Spinal cord (tissue), 10 donors: ENCODE data around the gene PIP4K2C. TPM values are rescaled to one million over a fixed set of nuclear protein-coding genes. Genes with fewer than 3 reads are reported as not detected.
"Not testable (repeated sequence)": the region's sequence is repeated elsewhere in the genome, so short reads cannot be mapped to it uniquely, and the experiment has no call there.

ENCODE experiments used
- DNase-seq, 6 donors: peaks; one replicate each; pipeline versions ENCODE4 v3.0.0 to v3.0.0-alpha.2; 2013 to 2015; ENCODE audit warnings: low spot score in 6 of 6, low read depth in 4 of 6
- H3K27ac ChIP-seq: one replicate; pipeline ENCODE4 v1.5.1; 2013; ENCODE audit warnings: low read depth, low read length, control low read depth
- H3K27me3 ChIP-seq: one replicate; pipeline ENCODE4 v1.6.1; 2013; ENCODE audit warnings: low read length; ENCODE audit not compliant: control insufficient read depth, insufficient read depth
- H3K36me3 ChIP-seq: one replicate; pipeline ENCODE4 v1.6.1; 2013; ENCODE audit warnings: low read length; ENCODE audit not compliant: control insufficient read depth, insufficient read depth
- H3K4me1 ChIP-seq: one replicate; pipeline ENCODE4 v1.6.1; 2013; ENCODE audit warnings: low read length; ENCODE audit not compliant: control insufficient read depth, insufficient read depth
- H3K4me3 ChIP-seq: one replicate; pipeline ENCODE4 v1.5.1; 2013; ENCODE audit warnings: low read depth, low read length, control low read depth
- H3K9me3 ChIP-seq: one replicate; pipeline ENCODE4 v1.6.1; 2013; ENCODE audit warnings: low read length; ENCODE audit not compliant: control insufficient read depth, insufficient read depth
- WGBS: methylation state at CpG from one replicate; pipeline ENCODE4 v1.1.5; 2013; ENCODE audit warnings: missing lambda C conversion rate; ENCODE audit not compliant: insufficient coverage; 5-methylcytosine and 5-hydroxymethylcytosine counted together
- polyA plus RNA-seq, 2 donors: library from polyadenylated mRNA; unstranded; fragments of 120-200 nt; gene quantifications; one replicate each; pipeline ENCODE4 v1.2.1, GENCODE V29; 2013; ENCODE audit not compliant: insufficient read length in 2 of 2
- total RNA-seq, 2 donors: library from RNA; depleted of rRNA in 1 of 2; stranded (reverse); fragments of 120-200 nt in 1 of 2; fragments of >200 nt in 1 of 2; gene quantifications; one replicate each; pipeline versions ENCODE4 v1.2.3 to v1.2.4, GENCODE V29; 2013 to 2014
- donor health status: healthy.

PIP4K2C gene
- total and polyA plus RNA-seq, 4 donors, result 12.5 to 20.7 (median 19.4) TPM

DNA sequence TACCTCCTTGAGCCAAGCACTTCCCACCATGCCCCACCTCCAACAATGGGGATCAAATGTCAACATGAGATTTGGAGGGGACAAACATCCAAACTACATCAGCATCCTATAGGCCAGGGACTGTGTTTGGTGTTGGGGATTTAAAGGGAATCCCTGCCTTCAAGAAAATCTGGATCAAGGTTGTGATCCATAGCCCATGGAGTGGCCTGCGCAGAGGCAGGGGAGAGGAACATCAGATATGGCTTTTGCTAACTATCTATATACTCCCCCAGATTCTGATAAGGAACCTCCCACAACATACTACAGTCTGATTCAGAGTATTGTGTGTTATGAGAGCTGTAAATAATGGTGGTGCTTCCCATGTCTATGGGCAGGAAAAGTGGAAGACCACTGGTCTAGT is 36.1 kb upstream of the PIP4K2C start:
- Histone ChIP-seq H3K36me3 (peaks cover 9% of the 10 kb centered on the region), H3K4me1 (peaks cover 32% of the 10 kb centered on the region), H3K27ac (no peak overlapping the region), H3K4me3 (no peak overlapping the region), H3K9me3 (no peaks in the 10 kb centered on the region), H3K27me3 (peaks cover 3% of the 10 kb centered on the region)
- no CpG with 5 or more reads among the region's 1 CpG for WGBS
- DNase-seq, result no peak

DNA sequence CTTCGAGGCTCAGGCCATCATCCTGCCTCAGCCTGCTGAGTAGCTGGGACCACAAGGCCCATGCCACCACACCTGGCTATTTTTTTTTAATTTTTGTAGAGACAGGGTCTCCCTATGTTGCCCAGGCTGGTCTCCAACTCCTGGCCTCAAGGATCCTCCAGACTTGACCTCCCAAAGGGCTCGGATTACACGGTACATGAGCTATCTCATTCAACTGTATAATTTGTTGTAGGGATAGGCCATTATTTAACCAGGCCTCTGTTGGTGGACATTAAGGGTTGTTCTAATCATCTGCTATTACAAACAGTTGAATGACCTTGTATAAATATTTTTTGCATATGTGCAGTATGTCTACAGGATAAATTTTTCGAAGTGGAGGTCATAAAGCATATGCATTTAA is 32.1 kb upstream of the PIP4K2C start:
- Histone ChIP-seq H3K36me3 (peaks cover 13% of the 10 kb centered on the region), H3K27me3 (no peaks in the 10 kb centered on the region), H3K4me1 (peaks cover 3% of the 10 kb centered on the region), H3K4me3 (no peak overlapping the region), H3K9me3 (no peaks in the 10 kb centered on the region), H3K27ac (no peak overlapping the region)
- DNase-seq, result no peak
- 100% methylated on average over 1 of the region's 4 CpGs for WGBS

DNA sequence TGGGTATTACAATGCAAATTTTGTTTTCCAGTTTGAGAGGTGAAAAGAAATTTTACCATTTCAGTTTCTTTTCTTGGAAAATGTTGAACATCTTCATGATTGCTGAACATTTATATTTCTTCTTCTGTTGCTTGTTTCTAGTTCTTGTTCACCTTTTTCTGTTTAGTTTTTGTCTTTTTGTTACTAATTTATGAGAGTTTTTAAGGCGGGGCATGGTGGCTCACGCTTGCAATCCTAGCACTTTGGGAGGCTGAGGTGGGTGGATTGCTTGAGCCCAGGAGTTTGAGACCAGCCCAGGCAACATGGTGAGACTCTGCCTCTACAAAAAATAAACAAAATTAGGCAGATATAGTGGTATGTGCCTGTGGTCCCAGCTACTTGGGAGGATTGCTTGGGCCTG is 30.5 kb upstream of the PIP4K2C start:
- Histone ChIP-seq H3K4me1 (peaks cover 3% of the 10 kb centered on the region), H3K4me3 (no peak overlapping the region), H3K27ac (no peak overlapping the region), H3K36me3 (peaks cover 30% of the 10 kb centered on the region), H3K27me3 (no peaks in the 10 kb centered on the region), H3K9me3 (no peaks in the 10 kb centered on the region)
- 100% methylated on average over 2 of the region's 2 CpGs for WGBS
- no peak for DNase-seq

DNA sequence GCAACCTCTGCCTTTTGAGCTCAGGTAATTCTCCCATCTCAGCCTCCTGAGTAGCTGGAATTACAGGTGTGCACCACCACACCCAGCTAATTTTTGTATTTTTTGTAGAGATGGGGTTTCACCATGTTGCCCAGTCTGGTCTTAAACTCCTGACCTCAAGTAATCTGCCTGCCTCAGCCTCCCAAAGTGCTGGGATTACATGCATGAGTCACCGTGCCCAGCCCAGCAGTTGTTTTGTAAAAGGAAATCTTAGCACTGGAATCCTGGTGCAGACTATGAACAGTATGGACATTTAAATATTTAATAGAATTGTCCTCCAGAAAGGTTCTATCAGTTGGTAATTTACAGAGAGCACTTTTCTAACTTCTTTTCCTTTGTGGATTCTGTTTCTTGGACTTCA is 29.9 kb upstream of the PIP4K2C start:
- not testable (repeated sequence) for DNase-seq, H3K4me3 ChIP-seq, H3K4me1 ChIP-seq, H3K27ac ChIP-seq, H3K9me3 ChIP-seq, H3K27me3 ChIP-seq
- peaks cover 35% of the 10 kb centered on the region for H3K36me3 ChIP-seq
- WGBS, result no CpG with 5 or more reads among the region's 1 CpG

DNA sequence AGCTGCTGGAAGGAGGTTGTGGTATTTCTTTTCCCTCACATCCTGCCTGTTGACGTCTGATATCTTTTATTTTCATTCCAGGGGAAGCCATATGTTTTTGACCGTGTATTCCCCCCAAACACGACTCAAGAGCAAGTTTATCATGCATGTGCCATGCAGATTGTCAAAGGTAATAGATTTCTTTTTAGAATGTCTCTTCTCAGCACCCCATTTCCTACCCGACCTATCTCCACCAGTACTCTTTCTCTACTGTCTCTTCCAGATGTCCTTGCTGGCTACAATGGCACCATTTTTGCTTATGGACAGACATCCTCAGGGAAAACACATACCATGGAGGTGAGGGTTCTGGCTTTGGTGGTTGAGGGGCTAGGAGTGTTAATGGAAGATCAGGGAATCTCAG is 27.6 kb upstream of the PIP4K2C start:
- no peak for DNase-seq
- no CpG with 5 or more reads among the region's 4 CpGs for WGBS
- Histone ChIP-seq H3K27ac (no peak overlapping the region), H3K36me3 (peaks cover 46% of the 10 kb centered on the region), H3K4me1 (peaks cover 3% of the 10 kb centered on the region), H3K4me3 (no peak overlapping the region), H3K9me3 (no peaks in the 10 kb centered on the region), H3K27me3 (no peaks in the 10 kb centered on the region)

DNA sequence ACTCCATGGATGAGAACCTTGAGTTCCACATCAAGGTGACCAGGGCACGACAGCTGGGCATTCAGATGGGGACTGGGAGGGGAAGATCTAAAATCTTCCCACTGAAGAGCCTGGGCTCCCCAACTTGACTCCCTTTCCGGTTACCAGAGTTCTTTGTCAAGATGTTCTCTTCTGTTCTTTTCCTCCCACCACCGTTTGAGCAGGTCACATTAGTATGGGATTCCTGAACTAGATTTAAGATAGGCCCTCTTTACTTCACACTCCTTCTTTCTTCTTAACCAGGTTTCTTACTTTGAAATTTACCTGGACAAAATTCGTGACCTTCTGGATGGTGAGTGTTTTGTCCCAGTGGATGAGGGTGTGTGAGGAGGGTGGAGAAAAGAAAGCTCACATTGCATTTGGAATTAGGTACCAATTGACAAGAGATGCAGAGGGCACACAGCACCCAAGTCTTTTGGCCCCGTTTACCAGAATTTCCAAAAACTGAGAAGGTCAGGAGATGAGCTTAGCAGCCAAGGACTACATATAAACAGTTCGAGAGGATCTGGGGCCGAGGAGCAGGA is 26.7 kb upstream of the PIP4K2C start:
- Histone ChIP-seq H3K4me3 (no peak overlapping the region), H3K4me1 (no peaks in the 10 kb centered on the region), H3K9me3 (no peaks in the 10 kb centered on the region), H3K36me3 (peaks cover 49% of the 10 kb centered on the region), H3K27me3 (no peaks in the 10 kb centered on the region), H3K27ac (no peak overlapping the region)
- no peak for DNase-seq
- 96% methylated on average over 6 of the region's 7 CpGs for WGBS

DNA sequence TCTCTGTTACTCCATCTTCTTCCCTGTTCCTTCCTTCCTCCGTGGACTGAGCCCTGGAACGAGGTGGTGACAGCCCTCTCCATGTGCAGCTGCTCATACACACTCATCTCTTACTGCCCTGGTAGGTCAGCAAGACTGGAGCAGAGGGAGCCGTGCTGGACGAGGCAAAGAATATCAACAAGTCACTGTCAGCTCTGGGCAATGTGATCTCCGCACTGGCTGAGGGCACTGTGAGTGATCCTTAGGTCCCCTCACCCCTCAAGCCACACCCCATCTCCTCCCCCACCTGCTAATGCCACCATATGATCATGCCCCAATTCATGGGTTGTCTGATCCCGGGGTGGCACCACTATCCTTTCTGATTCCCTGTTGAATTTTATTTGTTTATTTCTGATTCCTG is 22.2 kb upstream of the PIP4K2C start:
- H3K9me3 ChIP-seq, result no peaks in the 10 kb centered on the region
- 95% methylated on average over 5 of the region's 6 CpGs for WGBS
- no peaks in the 10 kb centered on the region for H3K27me3 ChIP-seq
- DNase-seq, result no peak
- H3K36me3 ChIP-seq, result peaks cover 90% of the 10 kb centered on the region
- H3K4me1 ChIP-seq, result no peaks in the 10 kb centered on the region
- H3K4me3 ChIP-seq, result no peak overlapping the region
- no peak overlapping the region for H3K27ac ChIP-seq

DNA sequence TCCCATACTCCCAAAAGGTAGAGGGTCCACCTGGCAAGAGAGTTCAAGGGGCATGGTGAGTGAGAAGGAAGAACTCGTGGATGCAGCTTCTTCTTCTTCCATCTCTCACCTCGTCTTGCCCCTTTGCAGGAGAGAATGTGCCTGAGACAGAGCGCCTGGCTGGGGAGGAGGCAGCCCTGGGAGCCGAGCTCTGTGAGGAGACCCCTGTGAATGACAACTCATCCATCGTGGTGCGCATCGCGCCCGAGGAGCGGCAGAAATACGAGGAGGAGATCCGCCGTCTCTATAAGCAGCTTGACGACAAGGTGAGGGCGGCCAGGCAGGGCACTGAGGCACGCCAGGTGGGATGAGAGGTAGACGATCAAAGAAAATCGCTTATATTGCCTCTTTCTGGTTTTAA is 21.1 kb upstream of the PIP4K2C start:
- 94% methylated on average over 16 of the region's 18 CpGs for WGBS
- Histone ChIP-seq H3K27me3 (no peaks in the 10 kb centered on the region), H3K27ac (no peak overlapping the region), H3K4me1 (no peaks in the 10 kb centered on the region), H3K36me3 (peaks cover 87% of the 10 kb centered on the region), H3K4me3 (no peak overlapping the region), H3K9me3 (no peaks in the 10 kb centered on the region)
- DNase-seq, result no peak

DNA sequence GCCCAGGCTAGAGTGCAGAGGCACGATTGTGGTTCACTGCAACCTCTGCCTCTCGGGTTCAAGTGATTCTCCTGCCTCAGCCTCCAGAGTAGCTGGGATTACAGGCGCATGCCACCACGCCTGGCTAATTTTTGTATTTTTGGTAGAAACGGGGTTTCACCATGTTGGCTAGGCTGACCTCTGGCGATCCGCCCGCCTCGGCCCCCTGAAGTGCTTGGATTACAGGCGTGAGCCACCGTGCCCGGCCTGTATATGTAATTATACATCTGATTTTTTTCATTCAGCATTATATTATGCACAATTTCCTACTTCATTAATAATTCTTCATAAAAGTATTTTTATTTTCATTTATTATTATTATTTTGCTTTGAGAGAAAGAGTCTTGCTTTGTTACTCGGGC is 20.6 kb upstream of the PIP4K2C start:
- not testable (repeated sequence) for H3K27me3 ChIP-seq, H3K4me1 ChIP-seq, H3K27ac ChIP-seq, DNase-seq, H3K4me3 ChIP-seq, H3K9me3 ChIP-seq
- WGBS, result 100% methylated on average over 2 of the region's 13 CpGs
- H3K36me3 ChIP-seq, result peaks cover 87% of the 10 kb centered on the region

DNA sequence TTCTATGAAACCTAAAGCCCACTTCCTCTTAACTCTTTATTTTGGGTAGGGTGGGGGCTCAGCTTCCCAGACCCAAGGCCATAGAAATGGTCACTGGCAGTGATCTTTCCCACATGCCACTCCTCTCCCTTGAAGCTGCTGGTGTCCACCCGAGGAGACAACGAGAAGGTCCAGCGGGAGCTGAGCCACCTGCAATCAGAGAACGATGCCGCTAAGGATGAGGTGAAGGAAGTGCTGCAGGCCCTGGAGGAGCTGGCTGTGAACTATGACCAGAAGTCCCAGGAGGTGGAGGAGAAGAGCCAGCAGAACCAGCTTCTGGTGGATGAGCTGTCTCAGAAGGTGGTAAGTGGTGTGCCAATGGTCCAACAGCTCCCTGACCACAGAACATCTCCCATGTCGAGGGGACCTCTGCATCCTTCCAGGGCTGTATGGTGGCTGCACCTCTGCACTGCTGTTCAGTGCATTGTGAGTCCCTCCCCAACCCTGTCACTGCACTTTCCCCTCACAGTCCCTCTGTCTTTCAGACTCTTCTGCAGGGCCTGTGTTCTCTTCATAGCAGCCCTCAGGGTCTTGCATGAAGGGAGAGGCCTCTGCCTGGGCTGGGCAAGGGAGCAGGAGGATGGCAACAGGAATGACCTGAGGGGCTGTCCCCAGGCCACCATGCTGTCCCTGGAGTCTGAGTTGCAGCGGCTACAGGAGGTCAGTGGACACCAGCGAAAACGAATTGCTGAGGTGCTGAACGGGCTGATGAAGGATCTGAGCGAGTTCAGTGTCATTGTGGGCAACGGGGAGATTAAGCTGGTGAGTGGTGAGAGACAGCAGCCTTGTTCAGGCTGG is 18.8 kb upstream of the PIP4K2C start:
- Histone ChIP-seq H3K27me3 (no peaks in the 10 kb centered on the region), H3K27ac (no peak overlapping the region), H3K4me1 (no peaks in the 10 kb centered on the region), H3K36me3 (peaks cover 89% of the 10 kb centered on the region), H3K4me3 (no peak overlapping the region), H3K9me3 (no peaks in the 10 kb centered on the region)
- no peak for DNase-seq
- WGBS, result 98% methylated on average over 12 of the region's 12 CpGs
